ENCODE data around the gene PASK. TPM values are rescaled to one million over a fixed set of nuclear protein-coding genes. Genes with fewer than 3 reads are reported as not detected.

Gene PASK
- total and polyA plus RNA-seq, 2 of the 4 experiments (the other 2 are of a cell fraction): 4.1 TPM

DNA sequence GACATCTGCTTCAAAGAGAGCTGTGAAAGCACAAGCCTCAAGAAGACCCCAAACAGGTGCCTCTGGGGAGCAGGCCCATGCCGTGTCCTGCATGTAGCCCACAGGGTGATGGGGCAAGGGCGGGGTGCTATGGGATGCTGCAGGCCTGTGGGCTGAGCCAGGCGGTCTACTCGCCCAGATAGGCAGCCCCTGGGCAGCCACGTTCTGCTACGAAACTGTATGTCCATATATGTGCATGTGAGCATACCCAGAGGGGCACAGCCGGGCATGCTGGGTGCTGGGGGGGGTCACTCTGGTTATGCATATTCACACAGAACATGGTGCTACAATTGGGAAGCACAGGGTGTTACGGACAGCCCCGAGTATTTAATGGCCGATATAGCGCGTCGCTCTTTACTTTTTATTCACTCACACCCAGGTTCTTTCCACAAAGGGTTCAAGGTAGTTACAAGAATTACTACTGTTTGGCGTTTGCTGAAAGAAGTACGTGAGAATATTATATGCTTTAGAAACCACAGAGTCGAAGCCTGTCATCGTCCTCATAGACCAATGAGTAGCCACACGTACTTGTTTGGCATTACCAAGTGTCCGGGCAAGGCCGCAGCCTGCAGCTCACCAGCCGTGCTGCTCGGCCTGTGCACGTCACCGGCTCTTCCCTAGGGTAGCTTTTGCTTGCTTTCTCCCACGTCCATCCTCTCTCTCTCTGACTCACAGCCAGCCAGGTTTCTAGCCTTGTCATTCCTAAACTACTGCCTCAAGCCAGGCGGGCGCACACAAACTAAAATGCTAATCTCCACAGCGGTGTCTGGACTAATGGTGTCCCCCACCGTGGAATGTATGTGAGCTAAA lies 61.6 kb downstream of the PASK start (continued):
- TF ChIP-seq RAD21 (IDR thresholded peaks at IDR 0.05; ENCODE audit: low read length): no peak

- in situ Hi-C loops (cut with MboI; ENCODE audit: low sequenced_read_pairs): no loop called here
- WGBS, 2 experiments (ENCODE audit: extremely low coverage in 2 of 2, insufficient read length in 1 of 2): no CpG with 5 or more reads among the region's 4 CpGs
- no peak for ATAC-seq (ENCODE audit: low read depth)
- Histone ChIP-seq H3K4me2 (ENCODE audit: low read depth, low read length) (no peak overlapping the region), H2BK15ac (ENCODE audit: low read depth, low read length) (no peak overlapping the region), H3K56ac (ENCODE audit: extremely low read depth, insufficient read depth, low read length) (no peak overlapping the region), H3K27ac (ENCODE audit: insufficient read depth, low read length) (no peak overlapping the region), H4K8ac (ENCODE audit: low read depth in 2 of 2, low read length in 2 of 2) (no peak overlapping the region), H3K4me1 (ENCODE audit: control insufficient read depth, insufficient read depth, low read length) (no peaks in the 10 kb centered on the region), H2AK5ac (ENCODE audit: low read depth, low read length) (no peak overlapping the region), H3K4me3 (ENCODE audit: insufficient read depth, low read depth, low read length) (no peak overlapping the region), H2BK20ac (ENCODE audit: low read depth, low read length) (no peak overlapping the region), H3K9me1 (ENCODE audit: insufficient read depth, low read length) (no peaks in the 10 kb centered on the region; the same call in 1 of the 2 replicates), H3K27me3 (ENCODE audit: control insufficient read depth, insufficient read depth, low read length) (no peaks in the 10 kb centered on the region), H2BK120ac (ENCODE audit: low read depth, low read length) (no peak overlapping the region), H3K79me1 (ENCODE audit: low read depth in 1 of 2, low read length in 2 of 2) (no peaks in the 10 kb centered on the region; a peak in 1 of 4 replicates), H4K20me1 (ENCODE audit: insufficient read depth, low read length) (0 out of 2 replicates have a peak, but pooled peaks cover 2% of the 10 kb centered on the region), H3K4ac (ENCODE audit: low read depth, low read length) (no peak overlapping the region), H2AFZ (replicated peaks; ENCODE audit: low read length, poor library complexity) (no peak overlapping the region), H4K5ac (ENCODE audit: low read depth, low read length) (no peak overlapping the region), H3K23ac (ENCODE audit: low read depth, low read length) (no peak overlapping the region), H2AK9ac (replicated peaks; ENCODE audit: low read depth, low read length, poor library complexity) (no peak overlapping the region), H3K9me3 (ENCODE audit: control insufficient read depth, insufficient read depth, low read length) (no peaks in the 10 kb centered on the region), H3K14ac (replicated peaks; ENCODE audit: low read depth, low read length) (no peak overlapping the region), H3K18ac (ENCODE audit: low read depth, low read length) (no peak overlapping the region), H3K36me3 (ENCODE audit: control insufficient read depth, insufficient read depth, low read length) (peaks cover 31% of the 10 kb centered on the region), H2BK5ac (ENCODE audit: low read depth, low read length, poor library complexity, severe bottlenecking) (no peak overlapping the region), H3K9ac (ENCODE audit: low read depth, low read length) (no peak overlapping the region), H4K91ac (ENCODE audit: insufficient read depth, low read depth, low read length) (no peak overlapping the region)
- intact Hi-C loops (cut with micrococcal nuclease): no loop called here
- POLR2A ChIA-PET (ENCODE audit: unreplicated experiment): no interaction called here
- CTCF ChIA-PET: no interaction called here
- BruUV-seq (replicated peaks): no TSS peak
- DNase-seq: no peak
- dilution Hi-C loops (cut with HindIII; ENCODE audit: low sequenced_read_pairs, unreplicated experiment): no loop called here
- TF ChIP-seq MXI1 (IDR thresholded peaks at IDR 0.05; ENCODE audit: borderline replicate concordance, low read depth, low read length) (no peak), NFE2L2 (IDR thresholded peaks at IDR 0.05; ENCODE audit: low read depth, low read length) (no peak), RFX5 (IDR thresholded peaks at IDR 0.05; ENCODE audit: low read depth, low read length) (no peak), MAFK (IDR thresholded peaks at IDR 0.05; ENCODE audit: low read depth, low read length) (no peak), ELK1 (IDR thresholded peaks at IDR 0.05; ENCODE audit: borderline replicate concordance, low read depth, low read length) (no peak), CHD1 (IDR thresholded peaks at IDR 0.05; ENCODE audit: low read depth, low read length) (no peak), MAZ (IDR thresholded peaks at IDR 0.05; ENCODE audit: borderline replicate concordance, low read depth, low read length) (no peak), BHLHE40 (IDR thresholded peaks at IDR 0.05; ENCODE audit: low read depth, low read length) (no peak), RCOR1 (IDR thresholded peaks at IDR 0.05; ENCODE audit: insufficient replicate concordance, low read length) (no peak), RAD21 (IDR thresholded peaks at IDR 0.05; ENCODE audit: low read length) (no peak), POLR2A (IDR thresholded peaks at IDR 0.05; ENCODE audit: low read depth, low read length) (no peak), SMC3 (IDR thresholded peaks at IDR 0.05; ENCODE audit: low read depth, low read length) (no peak), CEBPB (IDR thresholded peaks at IDR 0.05; ENCODE audit: low read depth, low read length) (no peak)
- TF ChIP-seq, protein P1, sequence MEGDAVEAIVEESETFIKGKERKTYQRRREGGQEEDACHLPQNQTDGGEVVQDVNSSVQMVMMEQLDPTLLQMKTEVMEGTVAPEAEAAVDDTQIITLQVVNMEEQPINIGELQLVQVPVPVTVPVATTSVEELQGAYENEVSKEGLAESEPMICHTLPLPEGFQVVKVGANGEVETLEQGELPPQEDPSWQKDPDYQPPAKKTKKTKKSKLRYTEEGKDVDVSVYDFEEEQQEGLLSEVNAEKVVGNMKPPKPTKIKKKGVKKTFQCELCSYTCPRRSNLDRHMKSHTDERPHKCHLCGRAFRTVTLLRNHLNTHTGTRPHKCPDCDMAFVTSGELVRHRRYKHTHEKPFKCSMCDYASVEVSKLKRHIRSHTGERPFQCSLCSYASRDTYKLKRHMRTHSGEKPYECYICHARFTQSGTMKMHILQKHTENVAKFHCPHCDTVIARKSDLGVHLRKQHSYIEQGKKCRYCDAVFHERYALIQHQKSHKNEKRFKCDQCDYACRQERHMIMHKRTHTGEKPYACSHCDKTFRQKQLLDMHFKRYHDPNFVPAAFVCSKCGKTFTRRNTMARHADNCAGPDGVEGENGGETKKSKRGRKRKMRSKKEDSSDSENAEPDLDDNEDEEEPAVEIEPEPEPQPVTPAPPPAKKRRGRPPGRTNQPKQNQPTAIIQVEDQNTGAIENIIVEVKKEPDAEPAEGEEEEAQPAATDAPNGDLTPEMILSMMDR (conservative IDR thresholded peaks at IDR 0.05; ENCODE audit: low read depth, low read length): no peak
Observed at GRCh38 chr2:241084856-241085444, 64.3 kb downstream of the PASK start.

All from IMR-90 (cell line).